ENCODE measurements around the gene SHMT2.

The SHMT2 gene

DNA sequence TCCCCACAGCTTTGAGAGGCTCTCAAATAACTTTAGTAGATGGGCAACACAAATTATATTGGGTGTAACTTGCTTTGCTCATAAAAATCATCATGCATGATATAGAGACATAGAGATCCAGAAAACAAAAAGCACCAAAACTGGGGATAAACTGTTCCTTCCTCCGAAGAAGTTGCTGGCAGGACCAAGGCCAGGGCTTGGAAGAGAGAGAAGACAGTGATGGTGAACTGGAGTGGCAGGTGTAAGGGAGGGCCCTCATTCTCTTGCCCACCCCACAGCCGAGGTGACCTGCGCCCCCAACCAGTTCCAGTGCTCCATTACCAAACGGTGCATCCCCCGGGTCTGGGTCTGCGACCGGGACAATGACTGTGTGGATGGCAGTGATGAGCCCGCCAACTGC, 28.3 kb upstream of the SHMT2 start:
- DNase-seq (ENCODE audit: low read depth in 1 of 2, low spot score in 1 of 2) = no peak
- no peak for TF ChIP-seq POLR2AphosphoS5 (IDR thresholded peaks at IDR 0.05; ENCODE audit: low read depth)
- peak; percentile 27 for TF ChIP-seq REST (IDR thresholded peaks at IDR 0.05; ENCODE audit: insufficient replicate concordance, low read depth)
- H3K4me3 ChIP-seq (replicated peaks; ENCODE audit: insufficient read depth, low read length) = no peak overlapping the region
- H3K27me3 ChIP-seq (ENCODE audit: insufficient read depth, poor library complexity, severe bottlenecking) = no peaks in the 10 kb centered on the region
- no peak overlapping the region for H3K27ac ChIP-seq (replicated peaks)

- H3K27ac ChIP-seq (replicated peaks) = no peak overlapping the region
- no peak overlapping the region for H3K4me3 ChIP-seq (replicated peaks; ENCODE audit: insufficient read depth, low read length)
- TF ChIP-seq REST (IDR thresholded peaks at IDR 0.05; ENCODE audit: insufficient replicate concordance, low read depth) = no peak
- TF ChIP-seq SPI1 (IDR thresholded peaks at IDR 0.05; ENCODE audit: borderline replicate concordance, low read depth) = no peak
- TF ChIP-seq CTCF (IDR thresholded peaks at IDR 0.05; ENCODE audit: insufficient read depth, low read length) = no peak
- no peak for TF ChIP-seq GABPA (IDR thresholded peaks at IDR 0.05; ENCODE audit: low read depth)
- no peak for TF ChIP-seq POLR2AphosphoS5 (IDR thresholded peaks at IDR 0.05; ENCODE audit: low read depth)
- no peak for DNase-seq (ENCODE audit: low read depth in 1 of 2, low spot score in 1 of 2)
- H3K27me3 ChIP-seq (ENCODE audit: insufficient read depth, poor library complexity, severe bottlenecking) = no peaks in the 10 kb centered on the region
Measured at GRCh38 chr12:57201631-57202030, 27.9 kb upstream of the SHMT2 start.

GRCh38 chr12:57202321-57202720, 27.2 kb upstream of the SHMT2 start:
- TF ChIP-seq CTCF (IDR thresholded peaks at IDR 0.05; ENCODE audit: insufficient read depth, low read length) (no peak), REST (IDR thresholded peaks at IDR 0.05; ENCODE audit: insufficient replicate concordance, low read depth) (no peak), POLR2AphosphoS5 (IDR thresholded peaks at IDR 0.05; ENCODE audit: low read depth) (no peak), SPI1 (IDR thresholded peaks at IDR 0.05; ENCODE audit: borderline replicate concordance, low read depth) (no peak), GABPA (IDR thresholded peaks at IDR 0.05; ENCODE audit: low read depth) (no peak)
- no peak overlapping the region for H3K4me3 ChIP-seq (replicated peaks; ENCODE audit: insufficient read depth, low read length)
- no peak overlapping the region for H3K27ac ChIP-seq (replicated peaks)
- H3K27me3 ChIP-seq (ENCODE audit: insufficient read depth, poor library complexity, severe bottlenecking) = no peaks in the 10 kb centered on the region
- no peak for DNase-seq (ENCODE audit: low read depth in 1 of 2, low spot score in 1 of 2)

GRCh38 chr12:57203201-57203600, 26.3 kb upstream of the SHMT2 start:
- Histone ChIP-seq H3K27ac (replicated peaks) (no peak overlapping the region), H3K4me3 (replicated peaks; ENCODE audit: insufficient read depth, low read length) (no peak overlapping the region), H3K27me3 (ENCODE audit: insufficient read depth, poor library complexity, severe bottlenecking) (no peaks in the 10 kb centered on the region)
- no peak for TF ChIP-seq POLR2AphosphoS5 (IDR thresholded peaks at IDR 0.05; ENCODE audit: low read depth)
- TF ChIP-seq REST (IDR thresholded peaks at IDR 0.05; ENCODE audit: insufficient replicate concordance, low read depth) = no peak
- TF ChIP-seq SPI1 (IDR thresholded peaks at IDR 0.05; ENCODE audit: borderline replicate concordance, low read depth) = no peak
- no peak for TF ChIP-seq GABPA (IDR thresholded peaks at IDR 0.05; ENCODE audit: low read depth)
- no peak for TF ChIP-seq CTCF (IDR thresholded peaks at IDR 0.05; ENCODE audit: insufficient read depth, low read length)
- no peak for DNase-seq (ENCODE audit: low read depth in 1 of 2, low spot score in 1 of 2)

Data from HL-60 (cell line).